Astrocyte (in vitro differentiated cells and primary cell): ENCODE results near the gene SHROOM3.

Experiments
- EZH2 ChIP-seq: IDR thresholded peaks from 2 replicates; pipeline ENCODE4 v1.6.1; 2012; ENCODE audit warnings: mild to moderate bottlenecking, low read length, inconsistent platforms; ENCODE audit not compliant: insufficient read depth
- TF ChIP-seq, protein P1 (sequence below): IDR thresholded peaks from 2 replicates; pipeline ENCODE4 v1.5.1; 2011; ENCODE audit warnings: low read depth, mild to moderate bottlenecking, inconsistent platforms, low read length, moderate library complexity; ENCODE audit not compliant: insufficient read depth

DNA sequence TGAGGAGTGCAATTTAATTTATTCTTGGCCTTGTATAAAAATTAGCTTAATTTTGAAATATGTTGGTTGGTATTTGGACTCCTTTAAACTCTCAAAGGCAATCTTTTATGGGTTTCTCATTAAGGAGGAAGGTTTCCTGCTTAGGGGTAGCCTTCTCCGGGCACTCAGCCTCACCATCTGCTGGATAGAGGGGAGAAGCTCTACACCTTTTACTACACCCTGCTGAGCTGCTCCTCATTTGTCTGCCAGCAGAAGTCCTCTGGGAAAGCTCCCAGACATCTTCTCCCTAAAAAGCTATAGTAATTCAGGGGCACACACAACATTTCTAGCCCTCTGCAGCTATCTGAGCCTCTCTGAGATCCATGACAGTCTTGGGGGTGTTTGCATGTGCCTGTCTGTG lies 283.8 kb downstream of the SHROOM3 start:
- TF ChIP-seq, protein P1, sequence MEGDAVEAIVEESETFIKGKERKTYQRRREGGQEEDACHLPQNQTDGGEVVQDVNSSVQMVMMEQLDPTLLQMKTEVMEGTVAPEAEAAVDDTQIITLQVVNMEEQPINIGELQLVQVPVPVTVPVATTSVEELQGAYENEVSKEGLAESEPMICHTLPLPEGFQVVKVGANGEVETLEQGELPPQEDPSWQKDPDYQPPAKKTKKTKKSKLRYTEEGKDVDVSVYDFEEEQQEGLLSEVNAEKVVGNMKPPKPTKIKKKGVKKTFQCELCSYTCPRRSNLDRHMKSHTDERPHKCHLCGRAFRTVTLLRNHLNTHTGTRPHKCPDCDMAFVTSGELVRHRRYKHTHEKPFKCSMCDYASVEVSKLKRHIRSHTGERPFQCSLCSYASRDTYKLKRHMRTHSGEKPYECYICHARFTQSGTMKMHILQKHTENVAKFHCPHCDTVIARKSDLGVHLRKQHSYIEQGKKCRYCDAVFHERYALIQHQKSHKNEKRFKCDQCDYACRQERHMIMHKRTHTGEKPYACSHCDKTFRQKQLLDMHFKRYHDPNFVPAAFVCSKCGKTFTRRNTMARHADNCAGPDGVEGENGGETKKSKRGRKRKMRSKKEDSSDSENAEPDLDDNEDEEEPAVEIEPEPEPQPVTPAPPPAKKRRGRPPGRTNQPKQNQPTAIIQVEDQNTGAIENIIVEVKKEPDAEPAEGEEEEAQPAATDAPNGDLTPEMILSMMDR = no peak
- TF ChIP-seq EZH2 = no peak
